SK-N-SH treated with all-trans-retinoic acid at 6 μM for 48 hours (cell line): ENCODE measurements around the gene VMP1.

Source experiments
- CREB5 ChIP-seq: fragments of 250-450 bp; sonication (Bioruptor Pico); IDR thresholded peaks from 2 replicates; pipeline ENCODE4 v1.5.1; 2020; ENCODE audit warnings: low read depth, mild to moderate bottlenecking, moderate library complexity
- PATZ1 ChIP-seq: fragments of 250-450 bp; sonication (Bioruptor Pico); IDR thresholded peaks from 2 replicates; pipeline ENCODE4 v1.8.0; 2020; ENCODE audit warnings: mild to moderate bottlenecking, moderate library complexity, borderline replicate concordance
- TSHZ2 ChIP-seq: fragments of 250-450 bp; sonication (Bioruptor Pico); IDR thresholded peaks from 2 replicates; pipeline ENCODE4 v1.5.0; 2020; ENCODE audit warnings: mild to moderate bottlenecking, moderate library complexity

- TF ChIP-seq CREB5 (CRISPR knock-in tag) (no peak), PATZ1 (CRISPR knock-in tag) (no peak), TSHZ2 (CRISPR knock-in tag) (no peak)
These were observed 78.7 kb downstream of the VMP1 start for GRCh38 chr17:59786213-59786535.
